Measurements from ENCODE around the gene CEBPA.

DNA sequence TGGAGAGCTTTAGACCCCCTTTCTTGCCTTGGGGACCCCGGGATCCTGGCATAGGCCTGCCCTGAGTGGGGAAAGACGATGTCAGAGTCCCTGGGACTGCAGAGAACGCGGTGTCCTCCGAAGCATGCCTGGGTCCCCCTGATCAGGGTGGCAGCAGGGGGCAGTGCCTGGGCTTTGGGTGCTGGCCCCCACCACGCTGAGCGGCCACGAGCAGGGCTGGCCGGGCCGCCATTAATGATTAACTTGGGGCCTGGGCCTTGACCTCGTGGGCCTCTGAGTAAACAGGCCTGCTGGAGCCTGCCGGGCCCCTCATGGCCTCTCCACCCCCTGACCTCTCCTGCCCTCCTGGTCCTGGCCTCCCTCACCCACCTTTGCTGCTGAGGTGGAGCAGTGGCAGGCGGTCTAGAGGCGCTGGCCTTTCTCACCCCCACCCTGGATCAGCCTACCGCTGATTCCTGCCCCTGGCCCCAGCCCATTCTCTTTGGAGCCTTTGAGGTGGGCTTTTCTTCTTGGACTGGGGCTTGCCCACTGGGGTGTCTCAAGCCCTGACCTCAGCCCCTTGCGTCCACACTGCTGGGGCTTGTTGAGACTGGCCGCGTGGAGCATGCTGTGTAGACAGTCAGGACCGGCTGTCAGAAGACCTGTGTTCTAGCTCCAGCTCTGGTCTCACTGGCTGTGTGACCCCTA is 26.3 kb downstream of the CEBPA start:
- TF ChIP-seq POLR2A (IDR thresholded peaks at IDR 0.05), result no peak
- TF ChIP-seq, protein P1, sequence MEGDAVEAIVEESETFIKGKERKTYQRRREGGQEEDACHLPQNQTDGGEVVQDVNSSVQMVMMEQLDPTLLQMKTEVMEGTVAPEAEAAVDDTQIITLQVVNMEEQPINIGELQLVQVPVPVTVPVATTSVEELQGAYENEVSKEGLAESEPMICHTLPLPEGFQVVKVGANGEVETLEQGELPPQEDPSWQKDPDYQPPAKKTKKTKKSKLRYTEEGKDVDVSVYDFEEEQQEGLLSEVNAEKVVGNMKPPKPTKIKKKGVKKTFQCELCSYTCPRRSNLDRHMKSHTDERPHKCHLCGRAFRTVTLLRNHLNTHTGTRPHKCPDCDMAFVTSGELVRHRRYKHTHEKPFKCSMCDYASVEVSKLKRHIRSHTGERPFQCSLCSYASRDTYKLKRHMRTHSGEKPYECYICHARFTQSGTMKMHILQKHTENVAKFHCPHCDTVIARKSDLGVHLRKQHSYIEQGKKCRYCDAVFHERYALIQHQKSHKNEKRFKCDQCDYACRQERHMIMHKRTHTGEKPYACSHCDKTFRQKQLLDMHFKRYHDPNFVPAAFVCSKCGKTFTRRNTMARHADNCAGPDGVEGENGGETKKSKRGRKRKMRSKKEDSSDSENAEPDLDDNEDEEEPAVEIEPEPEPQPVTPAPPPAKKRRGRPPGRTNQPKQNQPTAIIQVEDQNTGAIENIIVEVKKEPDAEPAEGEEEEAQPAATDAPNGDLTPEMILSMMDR (IDR thresholded peaks at IDR 0.05), result no peak
- TF ChIP-seq POLR2AphosphoS5 (IDR thresholded peaks at IDR 0.05), result no peak

Measured in stomach (tissue), 4 donors.